ENCODE data around the gene LPCAT4.
"Not testable (repeated sequence)": the region's sequence is repeated elsewhere in the genome, so short reads cannot be mapped to it uniquely, and the experiment has no call there.

Gene LPCAT4

DNA sequence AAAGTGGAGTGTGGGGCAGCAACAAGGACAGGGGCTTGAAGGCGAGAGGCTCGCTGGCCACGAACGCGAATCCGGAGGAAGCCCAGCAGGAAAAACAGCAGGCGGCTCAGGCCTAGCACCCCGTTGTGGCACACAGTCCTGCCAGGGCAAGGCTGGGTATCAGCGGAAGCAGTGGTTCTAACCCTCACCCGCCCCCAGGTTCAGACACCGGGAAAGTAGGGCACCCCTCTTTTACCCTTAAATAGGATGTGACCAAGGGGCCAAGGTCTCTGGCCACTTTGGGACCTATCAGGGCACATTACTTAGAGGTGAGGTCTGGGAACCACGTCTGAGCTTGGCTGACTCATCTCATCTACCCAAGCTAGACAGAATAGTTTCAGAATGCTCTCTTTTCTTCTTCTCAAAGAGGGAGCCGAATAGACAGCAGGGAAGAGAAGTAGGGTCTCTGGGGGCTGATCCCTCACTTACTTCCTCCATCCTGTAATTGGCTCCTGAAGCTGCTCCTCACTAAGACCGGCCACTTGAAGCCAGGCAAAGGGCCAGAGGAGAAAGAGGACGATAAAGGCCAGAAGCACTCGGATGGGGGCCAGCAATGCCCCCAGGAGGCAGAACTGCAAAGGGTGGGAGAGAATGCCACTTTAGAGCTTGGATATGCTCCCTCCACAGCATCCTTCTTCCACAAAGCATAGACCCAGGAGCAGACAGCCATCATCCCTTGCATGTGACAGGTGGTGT, 1.7 kb downstream of the LPCAT4 start:
- in situ Hi-C loops (cut with HindIII; ENCODE audit: low pct_ligation_motif_present, low pct_unique_long_range_greater_than_20kb, low sequenced_read_pairs), result no loop called here
- no peak for DNase-seq

DNA sequence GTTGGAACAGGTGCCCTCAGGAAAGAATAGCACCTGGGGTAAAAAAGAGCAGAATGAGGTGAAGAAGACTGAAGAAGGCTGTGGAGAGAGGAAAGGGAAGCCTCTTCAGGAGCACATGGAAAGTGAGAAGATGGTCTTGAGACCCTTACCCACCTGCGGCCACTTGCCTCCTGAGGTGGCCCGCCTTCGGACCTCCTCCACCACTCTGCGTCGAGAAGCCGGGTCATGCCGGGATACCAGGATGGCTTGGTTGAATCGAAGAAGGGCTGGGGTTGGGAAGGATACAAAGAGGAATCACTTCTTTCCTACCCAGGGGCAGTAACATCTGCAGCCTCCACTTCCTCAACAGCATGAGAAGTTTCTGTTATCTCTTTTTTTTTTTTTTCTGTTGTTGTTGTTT, 3.0 kb downstream of the LPCAT4 start:
- no peak for DNase-seq
- in situ Hi-C loops (cut with HindIII; ENCODE audit: low pct_ligation_motif_present, low pct_unique_long_range_greater_than_20kb, low sequenced_read_pairs), result no loop called here

DNA sequence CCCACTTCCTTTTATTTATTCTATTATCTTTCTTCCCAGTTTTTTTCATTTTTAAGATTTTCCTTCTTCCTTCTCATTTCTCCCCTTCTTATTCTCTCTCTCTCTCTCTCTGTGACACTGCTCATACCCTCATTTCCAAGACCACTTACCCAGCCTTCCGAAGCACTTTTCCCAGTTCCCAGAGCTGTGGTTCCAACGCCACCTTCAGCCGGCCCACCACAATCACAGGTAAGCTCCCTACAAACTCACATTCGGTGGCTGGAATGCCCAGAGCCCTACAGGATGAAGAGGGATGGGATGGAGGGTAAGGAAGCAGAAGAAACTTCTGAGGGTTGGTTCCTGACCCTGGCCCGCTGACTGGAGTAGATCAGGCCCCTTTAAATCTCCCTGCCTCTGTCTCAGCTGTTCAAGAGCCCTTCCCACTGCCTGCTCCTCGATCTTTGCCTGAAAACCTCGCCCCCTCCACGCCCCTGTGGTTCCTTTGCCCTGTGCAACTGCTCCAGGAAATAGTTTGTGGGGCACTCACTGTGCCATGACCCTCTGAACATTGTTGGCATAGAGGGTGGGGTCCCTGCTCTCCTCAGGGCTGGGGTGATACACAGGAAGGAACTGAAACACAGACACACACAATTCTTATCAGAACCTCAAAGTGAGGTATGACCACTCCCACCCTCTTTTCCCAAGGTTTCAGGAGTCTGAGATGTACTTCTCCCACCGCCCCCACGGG, 4.8 kb downstream of the LPCAT4 start:
- in situ Hi-C loops (cut with HindIII; ENCODE audit: low pct_ligation_motif_present, low pct_unique_long_range_greater_than_20kb, low sequenced_read_pairs), result no loop called here
- DNase-seq, result no peak

DNA sequence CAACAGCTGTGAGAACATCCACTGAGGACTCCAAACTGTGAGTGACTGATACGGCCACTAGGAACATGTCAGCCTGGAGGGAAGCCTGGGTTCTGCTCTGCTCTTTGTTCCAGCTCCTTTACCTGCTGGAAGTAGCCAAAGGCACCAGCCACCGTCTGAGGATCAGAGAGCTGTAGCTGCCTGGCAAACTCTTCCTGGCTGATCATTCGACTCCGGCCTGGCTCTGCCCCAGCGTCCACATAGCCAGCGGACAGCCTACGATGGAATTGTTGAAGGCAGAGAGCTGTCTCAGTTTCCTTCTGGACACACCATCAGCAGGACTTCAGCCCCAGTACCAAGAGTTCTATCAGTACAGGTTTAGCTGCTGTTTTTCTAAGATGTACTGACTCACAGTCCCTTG, 5.7 kb downstream of the LPCAT4 start:
- DNase-seq, result no peak
- in situ Hi-C loops (cut with HindIII; ENCODE audit: low pct_ligation_motif_present, low pct_unique_long_range_greater_than_20kb, low sequenced_read_pairs), result no loop called here

DNA sequence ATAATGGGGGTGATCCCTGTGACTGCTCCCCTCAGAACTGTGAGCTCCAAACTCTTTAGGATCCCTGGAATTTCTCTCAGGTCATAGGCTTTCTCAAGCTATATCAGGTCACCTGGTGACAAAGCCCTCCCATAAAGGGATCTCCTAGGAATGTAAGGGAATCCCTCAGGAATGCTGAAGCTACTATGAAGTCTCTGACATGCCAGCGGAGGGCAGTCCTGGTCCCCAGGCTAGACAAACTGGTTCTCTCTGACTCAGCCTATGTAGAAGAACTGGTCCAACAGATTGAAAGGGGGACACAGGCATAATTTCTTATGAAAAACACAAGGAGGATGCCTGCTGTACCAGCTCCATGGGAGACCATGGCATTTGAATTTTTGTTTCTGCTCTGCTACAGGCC, 6.7 kb downstream of the LPCAT4 start:
- in situ Hi-C loops (cut with HindIII; ENCODE audit: low pct_ligation_motif_present, low pct_unique_long_range_greater_than_20kb, low sequenced_read_pairs), result no loop called here
- DNase-seq, result peak; percentile 14

DNA sequence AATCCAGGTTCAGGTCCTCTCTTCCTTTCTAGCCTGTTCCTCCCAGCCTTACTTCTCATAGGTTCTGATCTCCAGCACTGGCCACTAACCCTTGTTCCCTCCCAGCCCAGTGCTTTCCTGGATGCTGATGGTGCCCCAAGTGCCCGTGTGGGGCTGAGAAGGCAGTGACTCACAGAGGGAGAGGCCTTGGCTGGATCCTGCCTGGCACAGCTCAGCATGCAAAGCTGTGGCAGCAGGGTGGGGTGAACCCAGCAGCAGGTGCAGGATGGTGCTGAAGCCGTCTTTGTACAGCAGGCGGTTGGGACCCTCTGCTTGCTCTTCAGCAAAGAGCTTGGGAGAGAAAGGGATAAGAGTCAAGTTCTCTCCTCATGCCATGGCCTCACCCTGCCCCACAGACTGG, 7.6 kb downstream of the LPCAT4 start:
- in situ Hi-C loops (cut with HindIII; ENCODE audit: low pct_ligation_motif_present, low pct_unique_long_range_greater_than_20kb, low sequenced_read_pairs), result no loop called here
- peak; percentile 17 for DNase-seq

DNA sequence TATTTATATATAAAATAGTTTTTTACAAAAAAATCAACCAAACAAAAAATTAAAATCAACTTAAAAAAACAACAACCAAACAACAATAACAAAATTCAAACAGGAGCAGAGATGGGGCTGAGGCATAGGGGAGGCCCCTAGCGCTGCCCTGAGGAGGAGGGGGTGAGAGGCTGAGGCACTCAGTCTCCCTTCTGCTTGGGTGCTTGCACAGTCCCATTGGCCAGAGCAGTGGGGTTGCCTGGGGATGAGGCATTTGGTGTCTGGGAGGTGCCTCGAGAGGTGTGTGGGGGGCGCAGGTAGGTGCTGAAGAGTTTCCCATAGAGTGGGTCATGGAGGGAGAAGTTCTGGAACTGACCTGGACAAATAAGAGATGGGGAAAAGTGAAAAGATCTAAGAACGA, 8.0 kb downstream of the LPCAT4 start:
- no peak for DNase-seq
- in situ Hi-C loops (cut with HindIII; ENCODE audit: low pct_ligation_motif_present, low pct_unique_long_range_greater_than_20kb, low sequenced_read_pairs), result no loop called here

DNA sequence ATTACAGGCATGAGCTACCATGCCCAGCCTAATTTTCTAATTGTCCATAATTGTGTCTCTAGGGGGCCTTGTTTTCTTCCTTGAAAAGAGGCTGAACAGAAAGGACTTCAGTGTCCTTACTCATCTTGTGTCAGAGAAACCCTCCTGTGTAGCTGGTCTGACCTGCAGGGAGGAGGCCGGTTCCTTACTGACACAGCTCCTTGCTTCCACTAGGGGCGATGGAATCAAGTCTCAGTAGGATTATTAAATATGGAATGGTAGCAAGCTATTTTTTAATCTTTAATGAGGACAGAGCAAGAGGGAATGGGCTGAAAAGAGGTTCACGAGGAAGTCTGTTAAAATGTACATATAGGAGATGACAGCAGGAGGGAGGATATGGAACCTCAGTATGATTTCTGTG, 8.6 kb downstream of the LPCAT4 start:
- DNase-seq, result no peak
- in situ Hi-C loops (cut with HindIII; ENCODE audit: low pct_ligation_motif_present, low pct_unique_long_range_greater_than_20kb, low sequenced_read_pairs), result no loop called here

DNA sequence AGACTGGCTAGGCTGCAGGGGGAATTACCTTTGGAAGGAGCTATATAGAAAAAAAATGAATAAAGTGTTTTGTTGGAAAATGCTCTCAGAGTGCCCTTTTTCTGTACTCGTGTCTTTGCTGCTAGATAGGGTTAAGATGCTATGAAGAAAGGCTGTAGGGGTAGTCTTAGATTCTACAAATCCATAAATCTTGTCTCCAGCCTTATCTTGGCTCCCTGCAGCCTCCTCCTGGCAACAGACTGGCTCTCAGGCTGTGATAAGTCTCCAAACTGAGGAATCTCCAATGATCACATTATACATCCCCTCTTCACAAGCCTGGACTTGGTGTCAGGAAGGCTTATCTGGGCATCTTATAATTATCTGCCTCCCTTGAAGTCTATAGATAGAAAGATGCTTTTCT, 9.3 kb downstream of the LPCAT4 start:
- DNase-seq, result no peak
- in situ Hi-C loops (cut with HindIII; ENCODE audit: low pct_ligation_motif_present, low pct_unique_long_range_greater_than_20kb, low sequenced_read_pairs), result no loop called here

DNA sequence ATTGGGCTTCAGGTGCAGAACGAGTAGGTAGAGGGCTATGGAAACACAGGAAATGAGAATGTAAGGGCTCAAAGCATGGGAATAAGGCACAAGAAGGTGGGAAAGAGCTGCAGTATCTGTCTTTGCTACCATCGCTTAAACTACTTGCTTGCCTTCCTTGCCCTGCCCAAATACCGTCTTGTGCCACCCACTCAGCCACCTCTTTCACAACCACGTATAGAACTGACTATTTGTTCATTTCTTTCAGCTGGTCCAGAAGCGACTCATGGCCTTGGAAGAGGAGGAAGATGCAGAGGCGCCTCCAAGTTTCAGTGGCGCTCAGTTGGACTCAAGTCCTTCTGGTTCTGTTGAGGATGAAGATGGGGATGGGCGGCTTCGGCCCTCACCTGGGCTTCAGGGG, 11.8 kb downstream of the LPCAT4 start:
- in situ Hi-C loops (cut with HindIII; ENCODE audit: low pct_ligation_motif_present, low pct_unique_long_range_greater_than_20kb, low sequenced_read_pairs), result no loop called here
- DNase-seq, result no peak

DNA sequence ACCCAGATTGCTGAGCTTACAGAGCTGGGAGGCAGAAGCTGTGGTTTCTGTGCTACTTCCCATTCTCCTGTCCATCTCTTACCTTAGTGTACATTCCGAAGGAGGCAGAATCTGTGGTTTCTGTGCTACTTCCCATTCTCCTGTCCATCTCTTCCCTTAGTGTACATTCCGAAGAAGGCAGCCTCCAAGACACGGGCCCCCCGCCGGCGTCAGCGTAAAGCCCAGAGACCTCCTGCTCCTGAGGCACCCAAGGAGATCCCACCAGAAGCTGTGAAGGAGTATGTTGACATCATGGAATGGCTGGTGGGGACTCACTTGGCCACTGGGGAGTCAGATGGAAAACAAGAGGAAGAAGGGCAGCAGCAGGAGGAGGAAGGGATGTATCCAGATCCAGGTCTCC, 12.7 kb downstream of the LPCAT4 start:
- no peak for DNase-seq
- in situ Hi-C loops (cut with HindIII; ENCODE audit: low pct_ligation_motif_present, low pct_unique_long_range_greater_than_20kb, low sequenced_read_pairs), result no loop called here

DNA sequence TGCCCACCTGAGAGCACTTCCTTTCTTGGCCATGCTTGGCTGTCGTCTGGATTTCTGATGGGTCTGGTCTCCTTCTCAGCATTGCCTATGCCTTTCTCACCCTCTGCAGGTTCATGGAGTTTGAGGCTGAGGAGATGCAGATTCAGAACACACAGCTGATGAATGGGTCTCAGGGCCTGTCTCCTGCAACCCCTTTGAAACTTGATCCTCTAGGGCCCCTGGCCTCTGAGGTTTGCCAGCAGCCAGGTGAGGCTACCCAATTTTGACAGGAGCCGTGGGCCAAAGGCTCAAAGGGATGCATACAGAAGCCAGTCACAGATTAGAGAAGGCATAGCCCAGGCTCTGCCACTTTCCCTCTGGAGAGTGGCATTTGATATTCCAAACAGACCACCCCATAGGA, 13.4 kb downstream of the LPCAT4 start:
- no peak for DNase-seq
- in situ Hi-C loops (cut with HindIII; ENCODE audit: low pct_ligation_motif_present, low pct_unique_long_range_greater_than_20kb, low sequenced_read_pairs), result no loop called here

DNA sequence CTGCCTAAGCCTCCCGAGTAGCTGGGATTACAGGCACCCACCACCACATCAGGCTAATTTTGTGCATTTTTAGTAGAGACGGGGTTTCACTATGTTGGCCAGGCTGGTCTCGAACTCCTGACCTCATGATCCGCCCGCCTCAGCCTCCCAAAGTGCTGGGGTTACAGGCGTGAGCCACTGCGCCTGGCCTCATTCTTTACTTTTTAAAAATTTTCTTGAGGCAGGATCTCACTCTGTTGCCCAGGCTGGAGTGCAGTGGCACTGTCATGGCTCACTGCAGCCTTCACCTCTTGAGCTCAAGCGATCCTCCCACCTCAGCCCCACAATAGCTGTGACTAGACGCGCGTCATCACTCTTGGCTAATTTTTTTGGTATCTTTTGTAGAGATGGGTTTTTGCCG, 14.0 kb downstream of the LPCAT4 start:
- DNase-seq; in situ Hi-C loops (cut with HindIII; ENCODE audit: low pct_ligation_motif_present, low pct_unique_long_range_greater_than_20kb, low sequenced_read_pairs): not testable (repeated sequence)

DNA sequence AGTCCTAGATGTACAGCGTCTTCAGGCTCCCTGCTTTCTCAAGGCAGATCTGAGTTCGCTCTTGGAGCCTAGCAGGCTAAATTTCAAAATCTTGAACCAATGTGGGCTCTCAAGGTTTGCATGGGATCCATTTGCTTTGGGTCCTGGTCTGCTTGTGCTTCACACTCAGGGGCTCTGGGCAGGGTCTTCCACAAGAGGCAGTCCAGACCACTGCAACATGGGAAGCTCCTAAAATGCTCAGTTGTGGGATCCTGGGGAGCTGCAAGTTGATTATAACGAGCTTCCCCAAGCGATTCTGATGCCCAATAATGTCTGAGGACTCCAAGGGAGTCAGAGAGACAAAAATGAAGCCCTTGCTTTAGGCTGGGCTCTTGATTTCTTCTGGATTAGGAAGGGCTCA, 17.2 kb downstream of the LPCAT4 start:
- in situ Hi-C loops (cut with HindIII; ENCODE audit: low pct_ligation_motif_present, low pct_unique_long_range_greater_than_20kb, low sequenced_read_pairs), result no loop called here
- no peak for DNase-seq

DNA sequence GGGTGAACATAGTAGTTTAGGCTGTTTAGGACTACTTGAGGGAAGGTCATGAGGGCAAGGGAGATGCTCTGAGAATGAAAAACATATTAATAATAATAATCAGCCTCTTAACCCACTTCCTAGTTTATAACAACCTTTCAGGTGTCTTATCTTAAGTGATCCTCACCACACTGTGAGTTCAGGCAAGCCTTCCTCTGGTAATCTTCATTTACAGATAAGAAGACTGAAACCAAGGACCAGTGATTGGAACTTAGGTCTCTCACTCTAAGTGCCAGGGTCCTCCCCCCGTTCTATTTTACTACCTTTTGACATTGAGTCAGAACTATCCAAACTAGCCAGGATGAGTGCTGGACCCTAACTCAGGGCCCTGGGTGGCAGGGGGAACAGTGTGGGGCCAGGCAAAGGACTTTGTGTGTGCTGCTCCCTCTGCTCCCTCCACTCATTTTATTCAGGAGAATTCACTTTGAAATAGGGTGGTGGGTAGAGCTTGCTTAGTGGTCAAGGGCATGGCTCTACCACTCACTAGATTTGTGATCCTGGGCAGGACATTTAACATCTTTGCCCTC, 18.2 kb downstream of the LPCAT4 start:
- in situ Hi-C loops (cut with HindIII; ENCODE audit: low pct_ligation_motif_present, low pct_unique_long_range_greater_than_20kb, low sequenced_read_pairs), result no loop called here
- DNase-seq, result no peak

DNA sequence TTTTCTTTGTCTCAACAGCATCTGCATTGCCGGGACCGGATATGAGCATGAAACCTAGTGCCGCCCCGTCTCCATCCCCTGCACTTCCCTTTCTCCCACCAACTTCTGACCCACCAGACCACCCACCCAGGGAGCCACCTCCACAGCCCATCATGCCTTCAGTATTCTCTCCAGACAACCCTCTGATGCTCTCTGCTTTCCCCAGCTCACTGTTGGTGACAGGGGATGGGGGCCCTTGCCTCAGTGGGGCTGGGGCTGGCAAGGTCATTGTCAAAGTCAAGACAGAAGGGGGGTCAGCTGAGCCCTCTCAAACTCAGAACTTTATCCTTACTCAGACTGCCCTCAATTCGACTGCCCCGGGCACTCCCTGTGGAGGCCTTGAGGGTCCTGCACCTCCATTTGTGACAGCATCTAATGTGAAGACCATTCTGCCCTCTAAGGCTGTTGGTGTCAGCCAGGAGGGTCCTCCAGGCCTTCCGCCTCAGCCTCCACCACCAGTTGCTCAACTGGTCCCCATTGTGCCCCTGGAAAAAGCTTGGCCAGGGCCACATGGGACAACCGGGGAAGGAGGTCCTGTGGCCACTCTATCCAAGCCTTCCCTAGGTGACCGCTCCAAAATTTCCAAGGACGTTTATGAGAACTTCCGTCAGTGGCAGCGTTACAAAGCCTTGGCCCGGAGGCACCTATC, 18.9 kb downstream of the LPCAT4 start:
- in situ Hi-C loops (cut with HindIII; ENCODE audit: low pct_ligation_motif_present, low pct_unique_long_range_greater_than_20kb, low sequenced_read_pairs), result no loop called here
- no peak for DNase-seq

DNA sequence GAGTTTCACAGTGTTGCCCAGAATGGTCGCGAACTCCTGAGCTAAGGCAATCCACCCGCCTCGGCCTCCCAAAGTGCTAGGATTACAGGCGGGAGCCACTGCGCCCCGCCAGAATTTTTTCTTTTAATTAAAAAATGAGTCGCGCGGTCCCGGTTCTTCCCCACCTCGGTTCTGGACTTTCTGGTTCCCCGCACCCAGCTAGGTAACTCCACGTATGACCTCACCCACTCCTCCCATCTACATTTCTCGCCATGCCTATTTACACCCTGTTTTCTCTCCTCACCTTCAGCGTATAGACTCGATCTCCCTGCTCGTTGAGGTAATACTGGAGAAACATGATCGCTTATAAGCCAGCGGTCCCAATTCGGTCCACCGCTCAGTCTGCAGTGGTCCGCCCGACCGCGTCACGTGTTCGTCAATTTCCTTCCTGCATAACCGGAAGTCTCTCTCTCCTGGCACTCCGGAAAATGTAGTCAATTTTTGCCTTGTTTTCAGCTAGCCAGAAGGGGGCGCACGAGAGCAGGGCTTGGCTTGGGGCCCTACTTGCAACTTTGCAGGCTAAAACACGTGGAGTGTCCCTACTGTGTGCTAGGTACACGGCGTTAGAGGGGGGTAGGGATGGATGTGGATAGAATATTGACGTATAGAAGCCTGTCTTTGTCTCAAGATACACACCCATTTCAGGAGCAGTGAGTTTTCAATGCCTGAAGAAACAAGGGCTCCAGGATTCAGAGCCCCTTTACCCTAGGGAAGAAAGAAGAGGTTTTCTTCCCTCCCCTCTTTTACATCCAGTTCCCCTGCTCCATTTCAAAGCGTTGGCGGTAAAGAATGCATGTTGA, 24.0 kb downstream of the LPCAT4 start, which contains the start of the genes NOP10 and NUTM1:
TSS of gene NOP10 (minus strand) at position 400 of the 839 bp plus-strand sequence. CDS start at position 337, 63 bp downstream.
TSS of gene NUTM1 (plus strand) at position 579 of the 839 bp plus-strand sequence. CDS start 382 bp downstream, outside the sequence.
- DNase-seq, result peak; percentile 89
- in situ Hi-C loops (cut with HindIII; ENCODE audit: low pct_ligation_motif_present, low pct_unique_long_range_greater_than_20kb, low sequenced_read_pairs), result no loop called here

DNA sequence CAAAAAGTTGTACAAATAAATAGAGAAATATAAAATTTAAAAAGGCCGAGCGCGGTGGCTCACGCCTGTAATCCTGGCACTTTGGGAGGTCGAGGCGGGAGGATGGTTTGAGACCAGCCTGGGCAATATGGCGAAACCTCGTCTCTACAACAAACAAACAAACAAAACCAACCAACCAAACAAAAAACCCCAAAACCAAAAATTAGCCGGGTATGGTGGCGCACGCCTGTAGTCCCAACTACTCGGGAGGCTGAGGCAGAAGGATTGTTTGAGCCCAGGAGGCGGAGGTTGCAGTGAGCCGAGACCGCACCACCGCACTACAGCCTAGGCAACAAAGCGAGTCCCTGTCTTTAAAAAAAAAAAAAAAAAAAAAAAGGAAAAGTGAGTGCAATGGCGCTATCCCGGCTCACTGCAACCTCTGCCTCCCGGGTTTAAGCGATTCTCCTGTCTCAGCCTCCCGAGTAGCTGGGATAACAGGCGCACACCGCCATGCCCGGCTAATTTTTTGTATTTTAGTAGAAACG, 24.7 kb downstream of the LPCAT4 start:
- in situ Hi-C loops (cut with HindIII; ENCODE audit: low pct_ligation_motif_present, low pct_unique_long_range_greater_than_20kb, low sequenced_read_pairs), result not testable (repeated sequence)
- DNase-seq, result peak; percentile 18
